ENCODE results near the gene L1CAM.

Gene L1CAM

GRCh38 chrX:153906126-153906917, 20.3 kb upstream of the L1CAM start:
- H3K9ac ChIP-seq (ENCODE audit: insufficient read length, low read depth): no peak overlapping the region
- TF ChIP-seq SUZ12 (IDR thresholded peaks at IDR 0.05; ENCODE audit: extremely low read depth, insufficient read depth, insufficient read length) (no peak), ZNF274 (IDR thresholded peaks at IDR 0.05; ENCODE audit: low read depth, low read length) (no peak), YY1 (IDR thresholded peaks at IDR 0.05; ENCODE audit: insufficient read depth, insufficient read length) (no peak)

GRCh38 chrX:153905481-153906095, 19.6 kb upstream of the L1CAM start:
- Histone ChIP-seq H3K4me3 (ENCODE audit: insufficient read length, low read depth) (no peak overlapping the region), H3K4me1 (ENCODE audit: insufficient read depth, insufficient read length) (peaks cover 5% of the 10 kb centered on the region), H3K36me3 (ENCODE audit: insufficient read depth, insufficient read length, low read length) (no peaks in the 10 kb centered on the region), H3K9ac (ENCODE audit: insufficient read length, low read depth) (no peak overlapping the region), H3K27me3 (ENCODE audit: insufficient read depth, insufficient read length) (no peaks in the 10 kb centered on the region), H3K9me3 (ENCODE audit: insufficient read depth, low read length) (no peaks in the 10 kb centered on the region)
- no peak for TF ChIP-seq YY1 (IDR thresholded peaks at IDR 0.05; ENCODE audit: insufficient read depth, insufficient read length)
- no peak for TF ChIP-seq SUZ12 (IDR thresholded peaks at IDR 0.05; ENCODE audit: extremely low read depth, insufficient read depth, insufficient read length)
- no peak for TF ChIP-seq ZNF274 (IDR thresholded peaks at IDR 0.05; ENCODE audit: low read depth, low read length)
- no peak for DNase-seq (ENCODE audit: low read depth, low spot score)

More at GRCh38 chrX:153906126-153906917, 20.3 kb upstream of the L1CAM start:
- Histone ChIP-seq H3K27me3 (ENCODE audit: insufficient read depth, insufficient read length) (no peaks in the 10 kb centered on the region), H3K36me3 (ENCODE audit: insufficient read depth, insufficient read length, low read length) (no peaks in the 10 kb centered on the region), H3K4me3 (ENCODE audit: insufficient read length, low read depth) (no peak overlapping the region), H3K4me1 (ENCODE audit: insufficient read depth, insufficient read length) (peaks cover 4% of the 10 kb centered on the region), H3K9me3 (ENCODE audit: insufficient read depth, low read length) (no peaks in the 10 kb centered on the region)
- no peak for DNase-seq (ENCODE audit: low read depth, low spot score)

GRCh38 chrX:153903991-153904957, 18.3 kb upstream of the L1CAM start, which contains the start of gene AVPR2:
Gene AVPR2, plus strand, starts transcription at chrX:153904673. Its CDS starts 473 bp downstream, at chrX:153905146.
- TF ChIP-seq YY1 (IDR thresholded peaks at IDR 0.05; ENCODE audit: insufficient read depth, insufficient read length) (no peak), ZNF274 (IDR thresholded peaks at IDR 0.05; ENCODE audit: low read depth, low read length) (no peak), SUZ12 (IDR thresholded peaks at IDR 0.05; ENCODE audit: extremely low read depth, insufficient read depth, insufficient read length) (no peak)
- Histone ChIP-seq H3K9me3 (ENCODE audit: insufficient read depth, low read length) (no peaks in the 10 kb centered on the region), H3K4me1 (ENCODE audit: insufficient read depth, insufficient read length) (peaks cover 5% of the 10 kb centered on the region), H3K4me3 (ENCODE audit: insufficient read length, low read depth) (no peak within 1 kb of the TSS), H3K9ac (ENCODE audit: insufficient read length, low read depth) (no peak within 1 kb of the TSS), H3K36me3 (ENCODE audit: insufficient read depth, insufficient read length, low read length) (no peaks in the 10 kb centered on the region), H3K27me3 (ENCODE audit: insufficient read depth, insufficient read length) (no peaks in the 10 kb centered on the region)
- DNase-seq (ENCODE audit: low read depth, low spot score): no peak

- TF ChIP-seq ZNF274 (IDR thresholded peaks at IDR 0.05; ENCODE audit: low read depth, low read length): no peak
- no peak for TF ChIP-seq SUZ12 (IDR thresholded peaks at IDR 0.05; ENCODE audit: extremely low read depth, insufficient read depth, insufficient read length)
- no peak for TF ChIP-seq YY1 (IDR thresholded peaks at IDR 0.05; ENCODE audit: insufficient read depth, insufficient read length)
- no peaks in the 10 kb centered on the region for H3K36me3 ChIP-seq (ENCODE audit: insufficient read depth, insufficient read length, low read length)
- no peak overlapping the region for H3K9ac ChIP-seq (ENCODE audit: insufficient read length, low read depth)
- H3K9me3 ChIP-seq (ENCODE audit: insufficient read depth, low read length): no peaks in the 10 kb centered on the region
- H3K4me1 ChIP-seq (ENCODE audit: insufficient read depth, insufficient read length): peaks cover 5% of the 10 kb centered on the region
- no peaks in the 10 kb centered on the region for H3K27me3 ChIP-seq (ENCODE audit: insufficient read depth, insufficient read length)
- no peak for DNase-seq (ENCODE audit: low read depth, low spot score)
- H3K4me3 ChIP-seq (ENCODE audit: insufficient read length, low read depth): no peak overlapping the region
Observed at GRCh38 chrX:153903238-153903980, 17.4 kb upstream of the L1CAM start.

- H3K36me3 ChIP-seq (ENCODE audit: insufficient read depth, insufficient read length, low read length): no peaks in the 10 kb centered on the region
- TF ChIP-seq YY1 (IDR thresholded peaks at IDR 0.05; ENCODE audit: insufficient read depth, insufficient read length) (no peak), SUZ12 (IDR thresholded peaks at IDR 0.05; ENCODE audit: extremely low read depth, insufficient read depth, insufficient read length) (no peak), ZNF274 (IDR thresholded peaks at IDR 0.05; ENCODE audit: low read depth, low read length) (no peak)
- H3K4me3 ChIP-seq (ENCODE audit: insufficient read length, low read depth): no peak overlapping the region
- H3K4me1 ChIP-seq (ENCODE audit: insufficient read depth, insufficient read length): peaks cover 5% of the 10 kb centered on the region
- no peaks in the 10 kb centered on the region for H3K27me3 ChIP-seq (ENCODE audit: insufficient read depth, insufficient read length)
- no peak for DNase-seq (ENCODE audit: low read depth, low spot score)
- no peak overlapping the region for H3K9ac ChIP-seq (ENCODE audit: insufficient read length, low read depth)
- no peaks in the 10 kb centered on the region for H3K9me3 ChIP-seq (ENCODE audit: insufficient read depth, low read length)
Observed at GRCh38 chrX:153902385-153902784, 16.4 kb upstream of the L1CAM start.

GRCh38 chrX:153901753-153902140, 15.8 kb upstream of the L1CAM start:
- Histone ChIP-seq H3K9ac (ENCODE audit: insufficient read length, low read depth) (no peak overlapping the region), H3K9me3 (ENCODE audit: insufficient read depth, low read length) (no peaks in the 10 kb centered on the region), H3K36me3 (ENCODE audit: insufficient read depth, insufficient read length, low read length) (no peaks in the 10 kb centered on the region), H3K27me3 (ENCODE audit: insufficient read depth, insufficient read length) (no peaks in the 10 kb centered on the region), H3K4me1 (ENCODE audit: insufficient read depth, insufficient read length) (peaks cover 5% of the 10 kb centered on the region), H3K4me3 (ENCODE audit: insufficient read length, low read depth) (no peak overlapping the region)
- no peak for TF ChIP-seq SUZ12 (IDR thresholded peaks at IDR 0.05; ENCODE audit: extremely low read depth, insufficient read depth, insufficient read length)
- TF ChIP-seq YY1 (IDR thresholded peaks at IDR 0.05; ENCODE audit: insufficient read depth, insufficient read length): no peak
- no peak for TF ChIP-seq ZNF274 (IDR thresholded peaks at IDR 0.05; ENCODE audit: low read depth, low read length)
- DNase-seq (ENCODE audit: low read depth, low spot score): no peak
